Measurements from ENCODE around the gene PALLD.

GRCh38 chr4:168716406-168717129, 219.7 kb downstream of the PALLD start:
- TF ChIP-seq POLR2A (IDR thresholded peaks at IDR 0.05; ENCODE audit: control extremely low read depth in 1 of 2, low read depth in 2 of 2, low read length in 2 of 2) (no peak), CTCF (IDR thresholded peaks at IDR 0.05; ENCODE audit: control extremely low read depth in 1 of 3, insufficient read depth in 1 of 3, low read depth in 1 of 3, low read length in 3 of 3) (no peak), YY1 (IDR thresholded peaks at IDR 0.05; ENCODE audit: low read depth, low read length) (no peak), POLR2AphosphoS5 (IDR thresholded peaks at IDR 0.05; ENCODE audit: low read depth, low read length) (no peak), MAX (IDR thresholded peaks at IDR 0.05) (no peak), HDAC6 (IDR thresholded peaks at IDR 0.05; ENCODE audit: low read depth, low read length) (no peak), ZNF274 (IDR thresholded peaks at IDR 0.05; ENCODE audit: borderline replicate concordance, extremely low read depth, low read length) (no peak), CBX5 (IDR thresholded peaks at IDR 0.05; ENCODE audit: low read depth, low read length) (no peak)

All from H1 (cell line).